IMR-90 (cell line): ENCODE results near the gene FGGY.

ENCODE experiments used
- CTCF ChIP-seq: conservative IDR thresholded peaks from 2 replicates; pipeline ENCODE4 v1.5.1; 2012; ENCODE audit warnings: mild to moderate bottlenecking, low read depth, low read length, improper control_type of control experiment
- ELK1 ChIP-seq: fragments of 150-350 bp; IDR thresholded peaks from 2 replicates; pipeline ENCODE4 v1.6.1; 2016; ENCODE audit warnings: low read depth, mild to moderate bottlenecking, low read length, moderate library complexity, borderline replicate concordance
- MAFK ChIP-seq: IDR thresholded peaks from 2 replicates; pipeline ENCODE4 v1.6.1; 2012; ENCODE audit warnings: low read depth, low read length, improper control_type of control experiment
- MAZ ChIP-seq: IDR thresholded peaks from 2 replicates; pipeline ENCODE4 v1.6.1; 2012; ENCODE audit warnings: low read depth, mild to moderate bottlenecking, low read length, improper control_type of control experiment, moderate library complexity, borderline replicate concordance
- MXI1 ChIP-seq: IDR thresholded peaks from 2 replicates; pipeline ENCODE4 v1.6.1; 2012; ENCODE audit warnings: low read depth, mild to moderate bottlenecking, low read length, moderate library complexity, borderline replicate concordance
- NFE2L2 ChIP-seq: fragments of 150-350 bp; IDR thresholded peaks from 2 replicates; pipeline ENCODE4 v1.6.1; 2016; ENCODE audit warnings: low read depth, mild to moderate bottlenecking, low read length
- POLR2A ChIP-seq: IDR thresholded peaks from 2 replicates; pipeline ENCODE4 v1.6.1; 2012; ENCODE audit warnings: mild to moderate bottlenecking, low read depth, low read length
- RAD21 ChIP-seq: IDR thresholded peaks from 2 replicates; pipeline ENCODE4 v1.6.1; 2012; ENCODE audit warnings: low read length, improper control_type of control experiment
- RCOR1 ChIP-seq: IDR thresholded peaks from 2 replicates; pipeline ENCODE4 v1.6.1; 2012; ENCODE audit warnings: mild to moderate bottlenecking, low read length, improper control_type of control experiment; ENCODE audit not compliant: insufficient replicate concordance
- RFX5 ChIP-seq: IDR thresholded peaks from 2 replicates; pipeline ENCODE4 v1.8.0; 2012; ENCODE audit warnings: low read depth, mild to moderate bottlenecking, low read length, moderate library complexity
- SMC3 ChIP-seq: fragments of 150-350 bp; IDR thresholded peaks from 2 replicates; pipeline ENCODE4 v1.6.1; 2016; ENCODE audit warnings: low read depth, mild to moderate bottlenecking, antibody characterized with exemption, low read length, moderate library complexity
- USF2 ChIP-seq: fragments of 150-350 bp; IDR thresholded peaks from 2 replicates; pipeline ENCODE4 v1.6.1; 2017; ENCODE audit warnings: mild to moderate bottlenecking, antibody characterized with exemption, low read length, low read depth

GRCh38 chr1:59714966-59715365 lies 418.1 kb downstream of the FGGY start:
- TF ChIP-seq CTCF = no peak
- no peak for TF ChIP-seq POLR2A
- TF ChIP-seq RCOR1 = no peak
- no peak for TF ChIP-seq RFX5
- no peak for TF ChIP-seq RAD21
- TF ChIP-seq USF2 = no peak
- TF ChIP-seq MAFK = no peak
- no peak for TF ChIP-seq MAZ
- TF ChIP-seq ELK1 = no peak
- no peak for TF ChIP-seq SMC3
- TF ChIP-seq MXI1 = no peak
- TF ChIP-seq NFE2L2 = no peak
